Measurements from ENCODE around the gene CRISPLD2. TPM values are rescaled to one million over a fixed set of nuclear protein-coding genes. Genes with fewer than 3 reads are reported as not detected.

The CRISPLD2 gene
- total RNA-seq, 3 donors from 2014 or later (not counting 1 experiment from before 2014, with no cell fraction given): 0.86 to 6.3 TPM; not detected in 1

DNA sequence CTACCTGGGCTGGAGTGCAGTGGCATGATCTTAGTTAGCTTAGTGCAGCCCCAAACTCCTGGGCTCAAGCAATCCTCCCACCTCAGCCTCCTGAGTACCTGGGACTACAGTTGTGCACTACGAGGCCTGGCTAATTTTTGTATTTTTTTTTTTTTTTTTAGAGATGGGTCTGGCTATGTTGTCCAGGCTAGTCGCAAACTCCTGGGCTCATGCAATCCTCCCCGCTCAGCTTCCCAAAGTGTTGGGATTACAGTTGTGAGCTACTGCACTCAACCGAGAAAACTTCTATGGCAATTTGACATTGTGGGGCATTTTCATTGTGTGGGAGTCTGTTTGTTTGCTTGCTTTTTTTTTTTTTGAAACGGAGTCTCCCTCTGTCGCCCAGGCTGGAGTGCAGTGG, 30.0 kb downstream of the CRISPLD2 start:
- TF ChIP-seq, protein P1, sequence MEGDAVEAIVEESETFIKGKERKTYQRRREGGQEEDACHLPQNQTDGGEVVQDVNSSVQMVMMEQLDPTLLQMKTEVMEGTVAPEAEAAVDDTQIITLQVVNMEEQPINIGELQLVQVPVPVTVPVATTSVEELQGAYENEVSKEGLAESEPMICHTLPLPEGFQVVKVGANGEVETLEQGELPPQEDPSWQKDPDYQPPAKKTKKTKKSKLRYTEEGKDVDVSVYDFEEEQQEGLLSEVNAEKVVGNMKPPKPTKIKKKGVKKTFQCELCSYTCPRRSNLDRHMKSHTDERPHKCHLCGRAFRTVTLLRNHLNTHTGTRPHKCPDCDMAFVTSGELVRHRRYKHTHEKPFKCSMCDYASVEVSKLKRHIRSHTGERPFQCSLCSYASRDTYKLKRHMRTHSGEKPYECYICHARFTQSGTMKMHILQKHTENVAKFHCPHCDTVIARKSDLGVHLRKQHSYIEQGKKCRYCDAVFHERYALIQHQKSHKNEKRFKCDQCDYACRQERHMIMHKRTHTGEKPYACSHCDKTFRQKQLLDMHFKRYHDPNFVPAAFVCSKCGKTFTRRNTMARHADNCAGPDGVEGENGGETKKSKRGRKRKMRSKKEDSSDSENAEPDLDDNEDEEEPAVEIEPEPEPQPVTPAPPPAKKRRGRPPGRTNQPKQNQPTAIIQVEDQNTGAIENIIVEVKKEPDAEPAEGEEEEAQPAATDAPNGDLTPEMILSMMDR (IDR thresholded peaks at IDR 0.05): no peak
- no peak overlapping the region for H3K27ac ChIP-seq (ENCODE audit: low read length)
- no peak for DNase-seq
- Mint-ChIP-seq H3K27me3 (ENCODE audit: low read depth in 2 of 2) (peaks cover 11 to 12% of the 10 kb centered on the region in 2 donors), H3K36me3 (no peaks in the 10 kb centered on the region), H3K4me3 (no peak overlapping the region), H3K9me3 (no peaks in the 10 kb centered on the region), H3K4me1 (no peaks in the 10 kb centered on the region), H3K27ac (no peak overlapping the region)
- ATAC-seq: no peak
- H3K9me3 ChIP-seq (ENCODE audit: control insufficient read depth, insufficient read depth, low read length): no peaks in the 10 kb centered on the region
- WGBS (ENCODE audit: insufficient coverage): 95% methylated on average over 6 of the region's 6 CpGs
- intact Hi-C loops (cut with micrococcal nuclease): no loop called here
- no peak overlapping the region for H3K4me3 ChIP-seq (ENCODE audit: low read length)
- no peaks in the 10 kb centered on the region for H3K27me3 ChIP-seq (ENCODE audit: control insufficient read depth, insufficient read depth, low read length)
- H3K36me3 ChIP-seq (ENCODE audit: control insufficient read depth, insufficient read depth, low read length): no peaks in the 10 kb centered on the region
- no peaks in the 10 kb centered on the region for H3K4me1 ChIP-seq (ENCODE audit: control insufficient read depth, insufficient read depth, low read length)

DNA sequence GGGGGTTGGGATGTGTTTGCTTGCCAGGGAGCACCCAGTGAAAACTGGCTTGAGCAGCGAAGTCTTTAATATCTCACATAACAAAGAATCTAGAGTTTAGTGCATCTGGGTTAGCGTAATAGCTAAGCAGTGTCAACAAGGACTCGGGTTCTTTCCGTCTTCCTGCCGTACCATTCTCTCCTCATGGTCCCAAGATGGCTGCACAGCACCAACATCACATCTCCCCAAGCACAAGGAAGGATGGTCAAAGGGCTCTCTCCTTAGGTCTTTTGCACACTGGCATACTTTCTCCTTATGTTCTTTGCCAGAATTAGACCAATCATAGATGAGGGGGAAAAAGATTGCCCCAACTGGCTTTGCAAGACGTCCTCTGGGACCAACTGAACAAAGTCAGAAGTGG, 30.9 kb downstream of the CRISPLD2 start:
- peaks cover 10 to 11% of the 10 kb centered on the region in 2 donors for H3K27me3 Mint-ChIP-seq (ENCODE audit: low read depth in 2 of 2)
- Histone ChIP-seq H3K36me3 (ENCODE audit: control insufficient read depth, insufficient read depth, low read length) (no peaks in the 10 kb centered on the region), H3K4me3 (ENCODE audit: low read length) (no peak overlapping the region), H3K27ac (ENCODE audit: low read length) (no peak overlapping the region), H3K27me3 (ENCODE audit: control insufficient read depth, insufficient read depth, low read length) (no peaks in the 10 kb centered on the region), H3K4me1 (ENCODE audit: control insufficient read depth, insufficient read depth, low read length) (no peaks in the 10 kb centered on the region), H3K9me3 (ENCODE audit: control insufficient read depth, insufficient read depth, low read length) (no peaks in the 10 kb centered on the region)
- H3K27ac Mint-ChIP-seq: no peak overlapping the region
- DNase-seq (no peak), ATAC-seq (no peak)
- H3K9me3 Mint-ChIP-seq: no peaks in the 10 kb centered on the region
- intact Hi-C loops (cut with micrococcal nuclease): no loop called here
- no peaks in the 10 kb centered on the region for H3K4me1 Mint-ChIP-seq
- WGBS (ENCODE audit: insufficient coverage): 94% methylated on average over 6 of the region's 6 CpGs
- no peak overlapping the region for H3K4me3 Mint-ChIP-seq
- TF ChIP-seq, protein P1 (IDR thresholded peaks at IDR 0.05): no peak
- no peaks in the 10 kb centered on the region for H3K36me3 Mint-ChIP-seq

DNA sequence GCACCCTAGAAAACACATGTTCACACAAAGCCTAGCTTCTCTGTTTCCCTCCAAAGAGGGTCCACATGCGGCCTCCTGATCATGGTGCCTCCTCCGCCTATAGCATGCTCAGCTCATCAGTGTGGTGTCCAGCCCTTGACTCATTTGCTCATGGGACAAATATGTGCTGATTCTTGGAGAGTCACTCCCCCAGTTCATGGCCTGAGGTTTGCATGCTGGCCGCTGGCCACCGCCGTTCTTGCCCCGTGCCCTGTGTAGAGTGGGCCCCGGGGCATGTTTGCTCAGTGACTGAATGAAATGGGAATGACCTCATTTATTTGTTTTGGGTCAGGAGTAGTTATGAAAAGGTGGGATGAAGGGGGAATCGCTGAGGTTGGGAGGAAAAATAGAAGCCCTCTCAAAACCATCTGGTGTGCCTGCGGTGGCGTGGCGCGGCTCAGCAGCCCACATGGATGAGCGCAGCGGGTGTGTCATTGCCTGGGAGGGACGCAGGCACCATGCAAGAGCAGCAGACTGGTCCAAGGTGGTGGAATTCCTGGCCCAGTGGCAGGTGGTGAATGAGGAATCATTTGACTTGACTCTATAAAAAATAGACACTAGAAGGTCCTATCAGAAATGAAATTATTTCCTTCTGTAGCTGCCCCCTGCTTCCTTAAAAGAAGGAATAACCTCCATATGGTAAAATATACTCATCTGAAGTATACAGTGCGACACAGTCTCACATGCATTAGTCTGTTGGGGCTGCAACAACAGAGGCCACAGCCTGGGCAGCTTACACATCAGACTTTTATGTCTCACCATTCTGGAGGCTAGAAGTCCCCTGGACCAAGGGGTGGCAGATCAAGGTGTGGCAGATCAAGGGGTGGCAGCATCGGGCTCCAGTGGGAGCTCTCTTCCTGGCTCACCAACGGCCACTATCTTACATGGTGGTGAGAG, 31.7 kb downstream of the CRISPLD2 start:
- Histone ChIP-seq H3K36me3 (ENCODE audit: control insufficient read depth, insufficient read depth, low read length) (no peaks in the 10 kb centered on the region), H3K4me3 (ENCODE audit: low read length) (no peak overlapping the region), H3K4me1 (ENCODE audit: control insufficient read depth, insufficient read depth, low read length) (no peaks in the 10 kb centered on the region), H3K9me3 (ENCODE audit: control insufficient read depth, insufficient read depth, low read length) (no peaks in the 10 kb centered on the region), H3K27me3 (ENCODE audit: control insufficient read depth, insufficient read depth, low read length) (no peaks in the 10 kb centered on the region), H3K27ac (ENCODE audit: low read length) (no peak overlapping the region)
- H3K36me3 Mint-ChIP-seq: no peaks in the 10 kb centered on the region
- H3K27me3 Mint-ChIP-seq (ENCODE audit: low read depth in 2 of 2): peaks cover 10 to 11% of the 10 kb centered on the region in 2 donors
- no peak for ATAC-seq
- TF ChIP-seq, protein P1 (IDR thresholded peaks at IDR 0.05): no peak
- no peak overlapping the region for H3K27ac Mint-ChIP-seq
- WGBS (ENCODE audit: insufficient coverage): 90% methylated on average over 18 of the region's 18 CpGs
- no peaks in the 10 kb centered on the region for H3K9me3 Mint-ChIP-seq
- H3K4me1 Mint-ChIP-seq: no peaks in the 10 kb centered on the region
- intact Hi-C loops (cut with micrococcal nuclease): no loop called here
- no peak for DNase-seq
- no peak overlapping the region for H3K4me3 Mint-ChIP-seq

All from natural killer cell (primary cell).